PFSK-1 (cell line): Measurements from ENCODE around the gene MELK.

Source experiments
- FOXP2 ChIP-seq: optimal IDR thresholded peaks from 2 replicates; pipeline ENCODE3; 2011; ENCODE audit warnings: borderline replicate concordance, control low read depth, inconsistent platforms; ENCODE audit not compliant: insufficient read depth; ENCODE audit errors: extremely low read length, extremely low read depth
- POLR2AphosphoS5 ChIP-seq: IDR thresholded peaks from 2 replicates; pipeline ENCODE4 v1.6.1; 2012; ENCODE audit warnings: low read depth, mild to moderate bottlenecking, control low read depth, low read length, moderate library complexity
- SIN3A ChIP-seq: IDR thresholded peaks from 2 replicates; pipeline ENCODE4 v1.6.1; 2012; ENCODE audit warnings: mild to moderate bottlenecking, low read length, moderate library complexity, borderline replicate concordance; ENCODE audit not compliant: insufficient read depth
- TAF1 ChIP-seq: IDR thresholded peaks from 2 replicates; pipeline ENCODE4 v1.6.1; 2012; ENCODE audit warnings: low read length, control low read depth, borderline replicate concordance; ENCODE audit not compliant: insufficient read depth
- TF ChIP-seq, protein P1 (sequence below), 2 experiments: IDR thresholded peaks; 2 replicates each; pipeline versions ENCODE4 v1.6.1 to v1.8.0; 2011 to 2012; ENCODE audit warnings: low read depth in 2 of 2, low read length in 2 of 2, control low read depth in 1 of 2, inconsistent platforms in 1 of 2, mild to moderate bottlenecking in 1 of 2, moderate library complexity in 1 of 2; ENCODE audit not compliant: insufficient read depth in 1 of 2

The MELK gene

DNA sequence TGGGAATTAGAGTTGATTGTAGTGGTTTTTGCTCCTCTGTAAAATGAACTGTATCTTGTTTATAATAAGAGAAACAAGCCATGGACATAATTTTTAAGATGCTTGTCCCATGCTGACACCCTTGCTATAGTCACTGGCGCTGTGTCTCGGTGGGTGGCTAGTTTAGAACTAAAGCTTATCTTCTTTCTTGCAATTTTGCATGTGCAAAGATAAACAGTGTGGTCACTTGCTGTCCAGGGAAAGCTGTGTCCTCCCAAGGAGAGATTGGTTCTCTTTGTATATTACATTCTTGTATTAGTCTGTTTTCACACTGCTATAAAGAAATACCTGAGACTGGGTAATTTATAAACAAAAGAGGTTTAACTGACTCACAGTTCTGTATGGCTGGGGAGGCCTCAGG lies 143.8 kb downstream of the MELK start:
- TF ChIP-seq, protein P1, sequence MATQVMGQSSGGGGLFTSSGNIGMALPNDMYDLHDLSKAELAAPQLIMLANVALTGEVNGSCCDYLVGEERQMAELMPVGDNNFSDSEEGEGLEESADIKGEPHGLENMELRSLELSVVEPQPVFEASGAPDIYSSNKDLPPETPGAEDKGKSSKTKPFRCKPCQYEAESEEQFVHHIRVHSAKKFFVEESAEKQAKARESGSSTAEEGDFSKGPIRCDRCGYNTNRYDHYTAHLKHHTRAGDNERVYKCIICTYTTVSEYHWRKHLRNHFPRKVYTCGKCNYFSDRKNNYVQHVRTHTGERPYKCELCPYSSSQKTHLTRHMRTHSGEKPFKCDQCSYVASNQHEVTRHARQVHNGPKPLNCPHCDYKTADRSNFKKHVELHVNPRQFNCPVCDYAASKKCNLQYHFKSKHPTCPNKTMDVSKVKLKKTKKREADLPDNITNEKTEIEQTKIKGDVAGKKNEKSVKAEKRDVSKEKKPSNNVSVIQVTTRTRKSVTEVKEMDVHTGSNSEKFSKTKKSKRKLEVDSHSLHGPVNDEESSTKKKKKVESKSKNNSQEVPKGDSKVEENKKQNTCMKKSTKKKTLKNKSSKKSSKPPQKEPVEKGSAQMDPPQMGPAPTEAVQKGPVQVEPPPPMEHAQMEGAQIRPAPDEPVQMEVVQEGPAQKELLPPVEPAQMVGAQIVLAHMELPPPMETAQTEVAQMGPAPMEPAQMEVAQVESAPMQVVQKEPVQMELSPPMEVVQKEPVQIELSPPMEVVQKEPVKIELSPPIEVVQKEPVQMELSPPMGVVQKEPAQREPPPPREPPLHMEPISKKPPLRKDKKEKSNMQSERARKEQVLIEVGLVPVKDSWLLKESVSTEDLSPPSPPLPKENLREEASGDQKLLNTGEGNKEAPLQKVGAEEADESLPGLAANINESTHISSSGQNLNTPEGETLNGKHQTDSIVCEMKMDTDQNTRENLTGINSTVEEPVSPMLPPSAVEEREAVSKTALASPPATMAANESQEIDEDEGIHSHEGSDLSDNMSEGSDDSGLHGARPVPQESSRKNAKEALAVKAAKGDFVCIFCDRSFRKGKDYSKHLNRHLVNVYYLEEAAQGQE (IDR thresholded peaks at IDR 0.05; ENCODE audit: insufficient read depth in 1 of 2, low read depth in 2 of 2, low read length in 2 of 2), result no peak
- TF ChIP-seq FOXP2, result no peak
- no peak for TF ChIP-seq TAF1

DNA sequence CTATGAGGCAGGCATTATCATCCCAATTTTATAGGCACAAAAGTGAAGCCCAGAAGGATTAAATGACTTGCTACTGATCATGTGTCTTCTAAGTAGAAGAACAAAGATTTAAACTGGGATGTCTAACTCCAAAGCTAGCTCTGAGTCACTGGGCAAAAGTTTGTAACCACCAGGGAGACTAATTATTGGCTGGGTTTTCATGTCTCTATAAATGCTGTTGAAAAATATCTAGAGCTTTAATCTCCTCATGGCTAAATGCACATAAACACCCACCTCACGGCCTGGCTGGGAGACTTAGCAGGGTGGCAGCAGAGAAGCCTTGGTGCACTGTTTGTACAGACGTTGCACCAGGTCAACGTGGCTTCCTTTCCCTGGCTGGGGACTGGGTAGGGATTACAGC lies 144.6 kb downstream of the MELK start:
- TF ChIP-seq SIN3A (no peak), POLR2AphosphoS5 (no peak), FOXP2 (no peak)
- TF ChIP-seq, protein P1 (IDR thresholded peaks at IDR 0.05; ENCODE audit: insufficient read depth in 1 of 2, low read depth in 2 of 2, low read length in 2 of 2), result no peak

DNA sequence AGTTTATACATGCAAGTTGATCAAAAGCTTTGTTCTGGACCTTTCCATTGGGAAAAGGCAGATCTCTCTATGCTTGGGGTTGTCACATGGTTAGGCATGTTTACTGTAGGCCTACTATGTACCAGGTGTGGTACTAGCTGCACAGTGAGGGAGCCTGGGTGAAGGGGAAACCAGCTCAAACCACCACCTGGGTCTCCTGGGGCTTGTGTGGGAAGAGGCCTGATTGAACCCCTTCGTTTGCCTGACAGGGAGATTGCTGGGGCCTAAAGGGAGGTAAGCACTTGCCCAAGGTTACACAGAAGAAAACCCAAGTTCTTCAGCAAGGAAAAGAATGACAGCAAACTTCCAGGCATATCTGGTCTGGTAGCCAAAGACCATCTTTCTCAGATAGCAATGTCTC lies 145.9 kb downstream of the MELK start:
- TF ChIP-seq POLR2AphosphoS5, result no peak
- TF ChIP-seq TAF1, result no peak
- no peak for TF ChIP-seq FOXP2
- TF ChIP-seq SIN3A, result no peak
- TF ChIP-seq, protein P1 (IDR thresholded peaks at IDR 0.05; ENCODE audit: insufficient read depth in 1 of 2, low read depth in 2 of 2, low read length in 2 of 2), result no peak

DNA sequence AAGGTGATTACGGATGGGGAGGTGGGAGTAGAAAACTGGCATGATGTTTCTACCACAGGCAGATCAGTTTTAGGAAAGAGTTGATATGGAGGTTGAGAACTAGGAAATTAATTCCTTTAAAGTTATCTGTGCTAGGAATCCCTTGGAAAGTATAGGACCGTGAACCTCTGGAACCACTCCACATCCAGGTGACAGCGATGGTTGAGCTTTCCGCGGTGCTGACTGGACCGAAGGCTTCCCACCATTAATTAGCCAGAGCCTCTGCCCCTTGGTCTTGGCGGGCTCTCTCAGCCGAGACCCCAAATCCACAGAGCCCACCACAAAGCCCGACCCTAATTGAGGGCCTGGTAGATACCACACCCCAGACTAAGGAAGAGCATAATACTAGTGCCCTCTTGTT lies 147.3 kb downstream of the MELK start:
- TF ChIP-seq POLR2AphosphoS5, result no peak

DNA sequence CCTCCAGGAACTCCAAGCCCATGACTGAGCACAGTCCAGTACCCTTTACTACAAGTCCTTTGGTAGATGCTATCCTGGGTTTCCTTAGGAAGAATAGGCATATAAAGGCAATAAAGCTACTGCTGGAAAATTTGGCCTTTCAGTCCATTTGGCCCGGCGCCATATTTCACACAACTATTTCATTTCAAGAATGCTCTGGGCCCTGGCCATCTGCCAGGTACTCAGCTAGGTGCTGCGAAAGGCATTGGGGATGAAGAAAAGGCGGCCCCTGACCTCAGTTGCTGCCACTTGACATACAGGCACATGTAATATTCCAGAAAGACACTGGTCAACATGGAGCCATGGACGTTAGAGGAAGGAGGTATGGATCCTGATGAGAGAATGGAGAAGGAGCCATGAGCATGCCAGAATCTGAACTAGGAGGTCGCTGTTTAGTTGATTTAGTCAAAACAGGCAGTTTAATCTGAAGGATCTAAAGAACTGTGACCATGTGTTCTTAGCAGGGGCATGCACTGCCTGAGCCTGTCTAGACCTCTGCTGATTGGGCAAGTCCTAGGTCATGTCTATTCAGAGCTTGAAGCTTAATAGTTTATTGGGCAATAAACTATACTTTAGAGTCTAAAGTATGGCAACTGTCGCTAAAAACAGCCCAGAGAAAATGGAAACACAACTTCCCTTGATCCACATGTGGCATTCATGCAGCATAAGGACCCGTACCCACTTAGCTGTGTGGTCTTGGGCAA lies 149.3 kb downstream of the MELK start:
- TF ChIP-seq FOXP2 (no peak), POLR2AphosphoS5 (no peak), SIN3A (no peak)

DNA sequence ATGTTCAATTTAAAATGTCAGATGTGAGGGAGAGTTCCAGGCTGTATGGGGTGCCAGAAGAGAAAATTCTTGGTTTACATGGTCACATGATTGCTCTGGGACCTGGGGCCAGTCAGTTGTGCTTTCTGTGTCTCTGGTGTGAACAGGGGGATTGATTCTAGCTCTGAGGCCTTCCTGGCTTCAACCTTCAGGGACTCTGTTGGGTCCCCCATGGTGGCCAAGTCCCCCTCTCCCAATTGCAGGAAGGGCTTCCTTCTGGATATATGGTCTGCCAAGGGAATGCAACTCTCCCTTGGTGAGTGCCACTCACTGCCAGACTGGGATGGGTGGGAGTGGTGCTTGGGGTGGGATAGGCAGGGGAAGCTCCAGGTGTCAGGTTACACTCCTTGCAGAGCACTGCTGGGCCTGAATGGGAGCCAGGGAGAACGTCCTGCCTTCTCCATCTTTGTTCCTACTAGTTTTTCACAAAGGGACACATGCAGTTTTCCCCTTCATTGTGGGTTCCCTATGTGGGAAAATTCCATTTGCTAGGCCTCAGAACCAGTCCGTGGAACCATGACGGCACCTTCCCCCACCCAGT lies 153.2 kb downstream of the MELK start:
- TF ChIP-seq FOXP2 (no peak), POLR2AphosphoS5 (no peak), SIN3A (no peak), TAF1 (no peak)
- TF ChIP-seq, protein P1 (IDR thresholded peaks at IDR 0.05; ENCODE audit: insufficient read depth in 1 of 2, low read depth in 2 of 2, low read length in 2 of 2), result no peak
